ENCODE results near the gene EPHA10.

GRCh38 chr1:37797750-37798345, 32.9 kb upstream of the EPHA10 start:
- TF ChIP-seq CTCF (IDR thresholded peaks at IDR 0.05 in 8 of 11, conservative IDR thresholded peaks at IDR 0.05 in 3 of 11) (no peak), POLR2A (IDR thresholded peaks at IDR 0.05) (no peak)

Measured in spleen (tissue), 7 donors.